HG02970 (cell line): ENCODE data around the gene TMEM239.
"Not testable (repeated sequence)": the region's sequence is repeated elsewhere in the genome, so short reads cannot be mapped to it uniquely, and the experiment has no call there.

ENCODE experiments used
- ATAC-seq: cut with Tn5 transposase; IDR thresholded peaks from one replicate; pipeline ENCODE4 v1.9.1; 2021; ENCODE audit warnings: mild to moderate bottlenecking, moderate library complexity, moderate number of reproducible peaks; ENCODE audit not compliant: unreplicated experiment, low FRiP score

TMEM239 gene

GRCh38 chr20:2799271-2799670, 16.9 kb upstream of the TMEM239 start:
- ATAC-seq: no peak

GRCh38 chr20:2799688-2800520, 16.3 kb upstream of the TMEM239 start:
- no peak for ATAC-seq

GRCh38 chr20:2800521-2801285, 15.5 kb upstream of the TMEM239 start, which contains the start of gene CPXM1:
CPXM1 (minus strand) TSS chr20:2800627; CDS start chr20:2800572, 55 bp downstream.
- no peak for ATAC-seq

- ATAC-seq: no peak
Observed at GRCh38 chr20:2801286-2801728, 14.9 kb upstream of the TMEM239 start.

DNA sequence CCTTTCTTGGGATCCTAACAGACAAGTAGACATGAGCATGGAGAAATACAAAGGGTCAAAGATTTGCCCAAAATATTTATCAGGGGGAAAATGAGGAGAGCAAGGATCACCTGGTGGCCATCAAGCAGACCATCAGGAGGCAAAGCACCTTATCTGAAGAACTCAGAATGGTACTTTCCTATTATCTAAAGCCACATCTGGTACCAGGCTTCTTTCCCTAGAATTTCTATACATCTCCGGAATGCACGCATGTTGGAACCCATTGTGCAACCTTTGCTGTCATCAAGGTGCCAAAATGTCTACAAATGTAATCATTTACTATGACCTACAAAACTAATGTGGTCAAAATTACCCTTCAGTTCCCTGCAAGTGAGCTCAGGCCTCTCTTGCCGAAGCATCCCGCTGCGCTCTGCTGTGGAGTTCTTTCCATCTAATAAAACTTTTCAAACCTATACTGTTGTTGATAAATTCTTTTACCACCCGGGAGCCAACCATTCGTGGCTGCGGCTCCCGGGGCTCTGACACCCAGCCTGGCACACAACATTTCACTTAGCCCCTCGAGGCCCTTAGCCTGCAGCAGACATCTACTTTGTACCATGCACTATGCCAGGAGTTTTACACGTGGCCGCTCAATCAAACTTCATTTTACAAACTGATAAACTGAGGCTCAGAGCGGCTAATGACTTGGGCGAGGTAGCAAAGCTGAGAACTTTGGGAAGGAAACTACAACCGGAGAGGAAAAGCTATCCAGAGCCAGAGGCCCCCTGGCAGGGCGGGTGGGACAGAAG, 11.9 kb upstream of the TMEM239 start:
- ATAC-seq: no peak

- ATAC-seq: no peak
Observed at GRCh38 chr20:2804852-2805688, 11.1 kb upstream of the TMEM239 start.

GRCh38 chr20:2805689-2806350, 10.3 kb upstream of the TMEM239 start:
- ATAC-seq: no peak

- ATAC-seq: no peak
Observed at GRCh38 chr20:2806351-2806701, 9.8 kb upstream of the TMEM239 start.

DNA sequence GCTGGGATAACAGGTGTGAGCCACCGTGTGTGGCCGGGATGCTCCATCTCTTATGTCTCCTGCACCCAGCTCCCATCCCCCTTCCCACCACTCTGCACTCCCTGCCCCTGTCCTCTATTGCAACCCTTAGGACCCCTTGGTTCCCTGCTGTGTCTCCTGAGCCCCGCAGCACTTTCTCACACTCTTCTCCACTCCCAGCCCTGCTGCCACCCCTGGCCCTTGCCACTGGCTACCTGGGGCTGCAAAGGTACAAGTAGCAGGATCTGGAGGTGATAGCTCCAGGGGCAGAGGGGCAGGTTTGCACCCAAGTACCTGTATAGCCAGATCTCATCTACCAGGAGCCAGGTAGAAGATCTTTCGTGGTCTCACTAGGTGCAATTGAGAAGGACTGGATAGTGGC, 9.1 kb upstream of the TMEM239 start:
- ATAC-seq: no peak

- ATAC-seq: not testable (repeated sequence)
Observed at GRCh38 chr20:2807929-2808328, 8.2 kb upstream of the TMEM239 start.

DNA sequence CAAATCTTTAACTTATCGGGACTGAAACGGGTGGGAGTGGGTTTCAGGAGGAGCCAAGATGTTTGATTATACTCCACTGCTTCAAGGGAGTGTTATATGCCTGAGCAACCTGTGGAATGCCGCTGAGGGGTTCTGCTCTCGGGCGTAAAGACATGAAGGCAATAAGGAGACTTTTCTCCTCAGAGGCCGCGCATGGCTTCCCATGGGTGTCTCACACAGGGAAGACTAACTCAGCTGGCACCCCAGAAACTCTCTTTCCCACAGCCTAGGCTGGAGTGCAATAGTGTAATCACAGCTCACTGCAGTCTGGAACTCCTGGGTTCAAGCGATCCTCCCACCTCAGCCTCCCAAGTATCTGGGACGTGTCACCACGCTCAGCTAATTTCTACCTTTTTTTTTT, 6.5 kb upstream of the TMEM239 start:
- no peak for ATAC-seq

DNA sequence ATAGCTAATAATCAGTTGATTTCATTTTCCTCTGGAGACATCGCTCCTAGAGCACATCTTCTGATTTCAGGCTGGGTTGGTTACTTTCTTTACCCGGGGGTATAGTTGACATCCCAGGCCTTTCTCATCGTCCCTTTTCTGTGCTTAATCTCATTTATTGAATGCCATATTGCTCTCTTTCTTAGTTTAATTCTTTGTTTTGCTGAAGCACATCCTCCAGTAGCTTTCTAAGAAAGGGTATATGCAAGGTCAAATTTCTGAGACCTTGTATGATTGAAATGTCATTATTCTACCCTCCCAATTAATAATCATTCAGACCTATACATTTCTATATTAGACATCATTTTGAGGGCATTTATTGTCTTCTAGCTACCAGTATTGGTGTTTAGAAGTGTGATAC, 4.0 kb upstream of the TMEM239 start:
- ATAC-seq: no peak

- ATAC-seq: no peak
Observed at GRCh38 chr20:2814076-2814475, 2.1 kb upstream of the TMEM239 start.

GRCh38 chr20:2814587-2815051, 1.5 kb upstream of the TMEM239 start, which contains the start of gene C20orf141:
C20orf141 (plus strand) TSS chr20:2814987; CDS start chr20:2815185, 198 bp downstream.
- no peak for ATAC-seq

GRCh38 chr20:2815242-2815900, 793 bp upstream of the TMEM239 start:
- no peak for ATAC-seq

GRCh38 chr20:2816583-2817340, 598 bp downstream of the TMEM239 start:
- ATAC-seq: no peak

- no peak for ATAC-seq
Observed at GRCh38 chr20:2817341-2817726, 1.2 kb downstream of the TMEM239 start.
